ENCODE results near the gene INO80B. TPM values are rescaled to one million over a fixed set of nuclear protein-coding genes. Genes with fewer than 3 reads are reported as not detected.

Gene INO80B
- total RNA-seq, 2 donors from 2014 or later = 15.4 to 17.8 TPM

DNA sequence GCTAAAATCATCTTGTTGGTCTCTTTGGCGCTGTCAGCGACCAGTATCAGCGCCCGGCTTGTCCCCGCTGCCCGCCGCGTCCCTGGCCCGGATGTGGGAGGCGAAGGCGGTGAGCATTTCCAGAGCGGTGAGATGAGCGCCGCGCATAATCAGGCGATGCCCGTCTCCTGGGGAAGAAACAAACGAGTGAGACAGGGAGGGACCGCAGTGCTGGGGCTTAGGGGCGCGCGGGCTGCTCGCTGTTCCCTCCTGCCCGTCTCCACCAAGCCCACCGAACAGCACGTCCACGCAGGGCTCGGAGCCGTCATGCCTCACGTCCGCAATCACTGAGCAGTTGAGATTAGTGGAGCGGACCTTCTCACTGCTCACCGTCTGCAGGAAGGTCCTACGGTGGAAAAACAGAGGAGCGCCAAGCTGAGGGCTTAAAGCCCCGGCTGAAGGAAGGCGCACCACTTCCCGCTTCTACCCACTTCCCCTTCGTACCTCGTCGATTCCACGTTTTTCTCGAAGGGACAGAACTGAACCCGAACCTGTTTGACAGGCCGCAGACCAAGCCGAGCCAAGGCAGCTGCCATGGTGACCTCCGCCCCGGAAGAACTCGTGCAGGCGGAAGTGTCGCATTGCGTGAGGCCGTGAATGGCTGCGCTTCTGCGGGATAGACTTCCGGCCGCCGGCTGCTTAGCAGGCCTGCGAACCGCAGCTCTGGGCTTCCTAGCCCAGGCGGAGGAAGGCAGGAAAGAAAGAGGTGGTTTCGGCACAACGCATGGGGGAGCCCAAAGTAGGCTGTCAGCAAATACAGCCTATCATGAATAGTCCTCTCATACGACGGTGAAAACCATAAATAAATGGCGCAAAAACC lies 17.4 kb downstream of the INO80B start, which contains the start of gene MRPL53:
MRPL53 (minus strand) TSS at position 595 of the 859 bp plus-strand sequence; CDS start at position 575, 20 bp downstream.
- TF ChIP-seq, protein P1, sequence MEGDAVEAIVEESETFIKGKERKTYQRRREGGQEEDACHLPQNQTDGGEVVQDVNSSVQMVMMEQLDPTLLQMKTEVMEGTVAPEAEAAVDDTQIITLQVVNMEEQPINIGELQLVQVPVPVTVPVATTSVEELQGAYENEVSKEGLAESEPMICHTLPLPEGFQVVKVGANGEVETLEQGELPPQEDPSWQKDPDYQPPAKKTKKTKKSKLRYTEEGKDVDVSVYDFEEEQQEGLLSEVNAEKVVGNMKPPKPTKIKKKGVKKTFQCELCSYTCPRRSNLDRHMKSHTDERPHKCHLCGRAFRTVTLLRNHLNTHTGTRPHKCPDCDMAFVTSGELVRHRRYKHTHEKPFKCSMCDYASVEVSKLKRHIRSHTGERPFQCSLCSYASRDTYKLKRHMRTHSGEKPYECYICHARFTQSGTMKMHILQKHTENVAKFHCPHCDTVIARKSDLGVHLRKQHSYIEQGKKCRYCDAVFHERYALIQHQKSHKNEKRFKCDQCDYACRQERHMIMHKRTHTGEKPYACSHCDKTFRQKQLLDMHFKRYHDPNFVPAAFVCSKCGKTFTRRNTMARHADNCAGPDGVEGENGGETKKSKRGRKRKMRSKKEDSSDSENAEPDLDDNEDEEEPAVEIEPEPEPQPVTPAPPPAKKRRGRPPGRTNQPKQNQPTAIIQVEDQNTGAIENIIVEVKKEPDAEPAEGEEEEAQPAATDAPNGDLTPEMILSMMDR (IDR thresholded peaks at IDR 0.05) = no peak
- DNase-seq (ENCODE audit: low spot score) = peak; percentile 74
- peaks cover 6% of the 10 kb centered on the region for H3K36me3 ChIP-seq
- no peaks in the 10 kb centered on the region for H3K9me3 ChIP-seq
- H3K4me3 ChIP-seq = peak within 1 kb of the TSS; percentile 72
- H3K27ac ChIP-seq = peak within 1 kb of the TSS; percentile 86 to 90
- ATAC-seq (ENCODE audit: insufficient number of reproducible peaks, low FRiP score, low read depth) = peak; percentile 76
- peaks cover 13 to 16% of the 10 kb centered on the region in 2 donors for H3K4me1 ChIP-seq (ENCODE audit: control insufficient read depth in 1 of 2, low read depth in 2 of 2)
- no peaks in the 10 kb centered on the region for H3K27me3 ChIP-seq (replicated peaks; ENCODE audit: insufficient read depth)

DNA sequence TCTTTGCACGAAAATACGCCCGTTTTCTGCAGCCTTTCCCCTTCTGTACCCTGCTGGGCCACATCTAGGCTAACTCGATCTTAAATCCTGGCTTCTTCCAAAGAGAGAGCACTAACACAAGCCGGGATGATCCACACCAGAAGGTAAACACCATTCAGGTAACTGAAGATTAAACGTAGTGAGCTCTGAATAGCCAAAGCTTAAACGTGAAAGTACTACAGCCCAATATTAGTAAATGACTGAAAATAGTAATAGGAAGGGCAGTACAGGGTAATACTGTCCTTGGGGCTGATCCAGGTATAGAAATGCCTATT lies 18.0 kb downstream of the INO80B start:
- TF ChIP-seq, protein P1 (IDR thresholded peaks at IDR 0.05) = no peak
- ATAC-seq (ENCODE audit: insufficient number of reproducible peaks, low FRiP score, low read depth) = no peak
- Histone ChIP-seq H3K4me3 (peak overlapping the region; percentile 72), H3K36me3 (peaks cover 6% of the 10 kb centered on the region), H3K4me1 (ENCODE audit: control insufficient read depth in 1 of 2, low read depth in 2 of 2) (peaks cover 13 to 16% of the 10 kb centered on the region in 2 donors), H3K27me3 (replicated peaks; ENCODE audit: insufficient read depth) (no peaks in the 10 kb centered on the region), H3K27ac (peak overlapping the region; percentile 86 to 90), H3K9me3 (no peaks in the 10 kb centered on the region)
- no peak for DNase-seq (ENCODE audit: low spot score)

- peaks cover 10% of the 10 kb centered on the region for H3K36me3 ChIP-seq
- no peak for DNase-seq (ENCODE audit: low spot score)
- TF ChIP-seq, protein P1 (IDR thresholded peaks at IDR 0.05) = no peak
- H3K4me1 ChIP-seq (ENCODE audit: control insufficient read depth in 1 of 2, low read depth in 2 of 2) = peaks cover 13 to 16% of the 10 kb centered on the region in 2 donors
- no peak for ATAC-seq (ENCODE audit: insufficient number of reproducible peaks, low FRiP score, low read depth)
- H3K9me3 ChIP-seq = no peaks in the 10 kb centered on the region
- no peaks in the 10 kb centered on the region for H3K27me3 ChIP-seq (replicated peaks; ENCODE audit: insufficient read depth)
- no peak overlapping the region for H3K27ac ChIP-seq
- no peak overlapping the region for H3K4me3 ChIP-seq
These were observed 19.6 kb downstream of the INO80B start for GRCh38 chr2:74474481-74474880.

- DNase-seq (ENCODE audit: low spot score) (no peak), ATAC-seq (ENCODE audit: insufficient number of reproducible peaks, low FRiP score, low read depth) (no peak)
- Histone ChIP-seq H3K27me3 (replicated peaks; ENCODE audit: insufficient read depth) (no peaks in the 10 kb centered on the region), H3K9me3 (no peaks in the 10 kb centered on the region), H3K36me3 (peaks cover 10% of the 10 kb centered on the region), H3K4me3 (no peak overlapping the region), H3K27ac (no peak overlapping the region), H3K4me1 (ENCODE audit: control insufficient read depth in 1 of 2, low read depth in 2 of 2) (peaks cover 13 to 16% of the 10 kb centered on the region in 2 donors)
- TF ChIP-seq, protein P1 (IDR thresholded peaks at IDR 0.05) = no peak
These were observed 20.0 kb downstream of the INO80B start for GRCh38 chr2:74474899-74475298.

DNA sequence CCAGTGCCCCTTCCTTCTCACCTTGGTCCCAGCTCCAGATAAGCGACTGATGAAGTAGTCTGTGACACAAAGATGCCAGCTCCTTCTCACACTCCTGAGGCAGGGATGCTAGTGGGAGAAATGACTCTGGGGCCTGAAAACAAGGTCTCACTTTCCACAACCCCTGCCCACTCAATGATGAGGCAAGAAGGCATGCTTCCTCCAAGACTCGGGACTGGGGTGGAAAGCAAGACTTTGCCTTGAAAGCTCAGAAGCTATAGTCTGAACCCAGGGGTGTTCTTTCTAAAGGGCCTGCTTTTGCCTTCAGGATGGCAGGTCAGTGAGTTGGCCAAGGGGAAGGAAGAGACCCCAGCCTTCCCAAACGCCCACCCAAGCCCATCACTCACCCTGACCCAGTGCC lies 26.5 kb downstream of the INO80B start:
- Histone ChIP-seq H3K4me1 (ENCODE audit: control insufficient read depth in 1 of 2, low read depth in 2 of 2) (peaks cover 23 to 35% of the 10 kb centered on the region in 2 donors), H3K36me3 (peaks cover 13% of the 10 kb centered on the region), H3K27ac (peak overlapping the region in 1 of 2 donors; percentile 88), H3K4me3 (peak overlapping the region; percentile 100), H3K9me3 (no peaks in the 10 kb centered on the region), H3K27me3 (replicated peaks; ENCODE audit: insufficient read depth) (no peaks in the 10 kb centered on the region)
- ATAC-seq (ENCODE audit: insufficient number of reproducible peaks, low FRiP score, low read depth) (no peak), DNase-seq (ENCODE audit: low spot score) (no peak)
- TF ChIP-seq, protein P1 (IDR thresholded peaks at IDR 0.05) = no peak
